Bronchial epithelial cell (primary cell): ENCODE data around the gene CARS1. TPM values are rescaled to one million over a fixed set of nuclear protein-coding genes. Genes with fewer than 3 reads are reported as not detected.

Source experiments
- DNase-seq: peaks from one replicate; pipeline ENCODE4 v3.0.0-alpha.2; 2010; ENCODE audit warnings: low read depth
- FAIRE-seq: peaks from 2 replicates; lab custom pipeline; 2011; peaks lifted over from hg19 to GRCh38; lab: Jason Lieb, UNC
- H3K27me3 ChIP-seq: 2 replicates; pipeline ENCODE4 v1.5.1; 2011; ENCODE audit warnings: low read length; ENCODE audit not compliant: control insufficient read depth, insufficient read depth
- H3K36me3 ChIP-seq: 2 replicates; pipeline ENCODE4 v1.5.1; 2011; ENCODE audit warnings: low read length; ENCODE audit not compliant: control insufficient read depth, insufficient read depth
- H3K4me3 ChIP-seq: 2 replicates; pipeline ENCODE4 v1.5.1; 2011; ENCODE audit warnings: mild to moderate bottlenecking, low read depth, low read length, control low read depth
- CTCF ChIP-seq: IDR thresholded peaks from 2 replicates; pipeline ENCODE4 v1.5.1; 2011; ENCODE audit warnings: mild to moderate bottlenecking, moderate library complexity, low read length, control low read depth, inconsistent platforms; ENCODE audit not compliant: insufficient read depth, severe bottlenecking
- total RNA-seq: library from RNA; depleted of rRNA; stranded (reverse); fragments of >200 nt; gene quantifications from 2 replicates; pipeline ENCODE4 v1.2.1, GENCODE V29; 2014

CARS1 gene
- total RNA-seq, 1 donor from 2014 or later: 113 TPM

- no peaks in the 10 kb centered on the region for H3K27me3 ChIP-seq
- DNase-seq (no peak), FAIRE-seq (no peak)
- H3K36me3 ChIP-seq: peaks cover 7% of the 10 kb centered on the region
- TF ChIP-seq CTCF: no peak
- H3K4me3 ChIP-seq: no peak overlapping the region
Measured at GRCh38 chr11:3087373-3087772, 30.1 kb upstream of the CARS1 start.

DNA sequence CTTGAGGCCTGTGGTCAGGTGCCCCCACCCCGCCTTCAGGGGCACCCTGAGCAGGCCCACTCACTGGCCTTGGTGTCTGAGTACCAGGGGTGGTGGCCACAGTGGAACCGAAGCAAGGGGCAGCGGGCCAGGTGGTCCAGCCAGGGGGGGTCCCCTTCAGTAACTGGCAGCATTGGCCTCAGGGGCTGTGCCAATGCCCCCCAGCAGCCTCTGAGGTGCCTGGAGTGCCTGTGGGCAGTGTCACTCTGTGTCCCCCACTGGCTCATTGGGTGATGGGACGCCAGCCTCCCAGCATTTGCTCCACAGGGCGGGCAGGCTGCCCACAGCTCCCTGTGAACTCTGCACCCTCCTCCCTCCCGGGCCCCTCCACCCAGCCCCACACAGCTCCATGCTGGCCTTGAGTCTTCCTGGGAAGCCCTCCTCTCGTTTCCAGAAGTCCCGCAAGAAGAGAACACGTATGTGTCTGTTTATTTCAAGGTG, 29.5 kb upstream of the CARS1 start:
- H3K36me3 ChIP-seq: peaks cover 5% of the 10 kb centered on the region
- FAIRE-seq (no peak), DNase-seq (no peak)
- H3K27me3 ChIP-seq: no peaks in the 10 kb centered on the region
- no peak for TF ChIP-seq CTCF
- H3K4me3 ChIP-seq: no peak overlapping the region

GRCh38 chr11:3086114-3086513, 28.9 kb upstream of the CARS1 start:
- no peak for FAIRE-seq
- Histone ChIP-seq H3K36me3 (peaks cover 5% of the 10 kb centered on the region), H3K27me3 (no peaks in the 10 kb centered on the region), H3K4me3 (no peak overlapping the region)
- DNase-seq: no peak
- no peak for TF ChIP-seq CTCF

DNA sequence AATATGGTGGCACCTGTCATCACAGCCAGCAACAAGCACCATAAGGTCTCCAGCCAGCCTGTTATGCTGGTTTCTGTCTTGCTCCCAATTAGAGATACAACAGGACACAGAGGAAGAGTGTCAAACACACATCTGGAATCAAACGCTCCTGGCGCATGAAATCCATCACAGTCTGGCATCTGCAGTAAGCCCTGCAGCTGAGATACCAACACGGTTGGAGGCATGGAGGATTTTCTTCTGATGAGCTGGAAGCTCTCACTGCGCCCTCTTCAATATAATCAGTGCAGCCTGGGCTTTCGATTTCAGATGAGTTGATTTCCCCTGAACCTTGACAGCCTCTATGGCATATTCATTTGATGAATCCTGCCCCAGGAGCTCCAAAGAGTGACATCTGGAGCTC, 27.8 kb upstream of the CARS1 start:
- DNase-seq (no peak), FAIRE-seq (no peak)
- H3K4me3 ChIP-seq: no peak overlapping the region
- H3K27me3 ChIP-seq: no peaks in the 10 kb centered on the region
- no peaks in the 10 kb centered on the region for H3K36me3 ChIP-seq
- TF ChIP-seq CTCF: no peak

DNA sequence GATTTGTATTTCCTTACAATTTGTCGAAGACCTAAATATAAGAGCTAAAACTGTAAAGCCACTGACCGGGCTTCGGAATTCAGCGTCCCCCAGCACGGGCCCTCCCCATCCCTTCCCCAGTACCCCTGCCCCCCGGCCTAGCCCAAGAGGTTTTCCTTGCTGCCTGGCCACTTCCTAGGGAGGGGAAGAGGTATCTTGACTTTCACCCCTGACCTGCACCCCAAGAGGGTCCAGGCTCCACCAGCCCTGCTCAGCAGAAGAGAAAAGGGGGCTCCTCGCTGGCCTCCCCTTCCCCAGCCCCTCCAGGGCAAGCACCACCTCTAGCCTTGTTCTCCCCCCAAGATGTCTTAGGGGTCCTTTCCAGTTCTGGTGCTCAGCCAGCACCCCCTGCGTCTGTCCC, 26.1 kb upstream of the CARS1 start:
- FAIRE-seq (no peak), DNase-seq (no peak)
- Histone ChIP-seq H3K36me3 (no peaks in the 10 kb centered on the region), H3K4me3 (no peak overlapping the region), H3K27me3 (no peaks in the 10 kb centered on the region)
- TF ChIP-seq CTCF: no peak

DNA sequence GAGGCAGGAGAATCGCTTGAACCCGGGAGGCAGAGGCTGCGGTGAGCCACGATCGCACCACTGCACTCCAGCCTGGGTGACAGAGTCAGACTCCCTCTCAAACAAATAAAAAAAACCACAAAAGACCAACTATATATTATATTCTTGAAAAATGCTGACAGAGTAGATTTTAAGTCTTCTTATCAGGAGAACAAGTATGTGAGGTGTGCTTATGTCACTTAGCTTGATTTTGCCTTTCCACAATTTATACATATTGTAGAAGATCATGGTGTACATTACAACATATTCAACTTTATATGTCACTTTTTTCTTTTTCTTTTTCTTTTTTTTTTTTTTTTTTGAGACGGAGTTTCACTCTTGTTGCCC, 24.1 kb upstream of the CARS1 start:
- FAIRE-seq (no peak), DNase-seq (no peak)
- H3K36me3 ChIP-seq: no peaks in the 10 kb centered on the region
- no peak for TF ChIP-seq CTCF
- H3K27me3 ChIP-seq: no peaks in the 10 kb centered on the region
- H3K4me3 ChIP-seq: no peak overlapping the region
